Ovary (tissue), 9 donors: Measurements from ENCODE around the gene ANGPT4. TPM values are rescaled to one million over a fixed set of nuclear protein-coding genes. Genes with fewer than 3 reads are reported as not detected.

ENCODE experiments used
- DNase-seq, 5 donors: peaks; one replicate each; pipeline ENCODE4 v3.0.0-alpha.2; 2019 to 2020
- H3K27ac ChIP-seq, 2 donors: fragments of 200-600 bp; one replicate each; pipeline versions ENCODE4 v1.5.1 to v1.8.0; 2019 to 2022
- H3K27me3 ChIP-seq: fragments of 200-600 bp; one replicate; pipeline ENCODE4 v1.8.0; 2022
- H3K36me3 ChIP-seq: fragments of 200-600 bp; sonication (generic); one replicate; pipeline ENCODE4 v1.5.1; 2019
- H3K4me1 ChIP-seq: one replicate; pipeline ENCODE4 v1.8.1; 2013; ENCODE audit warnings: mild to moderate bottlenecking, moderate library complexity; ENCODE audit not compliant: insufficient read depth
- H3K4me3 ChIP-seq: fragments of 200-600 bp; sonication (generic); one replicate; pipeline ENCODE4 v1.5.1; 2017
- H3K9me3 ChIP-seq, 2 donors: fragments of 200-600 bp in 1 of 2; sonication (generic) in 1 of 2; one replicate each; pipeline versions ENCODE4 v1.5.1 to v1.8.1; 2013 to 2019; ENCODE audit warnings: mild to moderate bottlenecking in 1 of 2, moderate library complexity in 1 of 2
- CTCF ChIP-seq, 3 donors: fragments of 450-650 bp in 2 of 3; fragments of 200-600 bp in 1 of 3; IDR thresholded peaks; one replicate each; pipeline versions ENCODE4 v1.5.1 to v1.8.0; 2016 to 2022; ENCODE audit warnings: antibody characterized with exemption in 3 of 3, mild to moderate bottlenecking in 1 of 3
- EP300 ChIP-seq: sonication (generic); formaldehyde crosslinking; IDR thresholded peaks from one replicate; pipeline ENCODE4 v1.6.1; 2017; ENCODE audit warnings: antibody characterized with exemption
- POLR2A ChIP-seq: fragments of 450-650 bp; IDR thresholded peaks from one replicate; pipeline ENCODE4 v1.6.1; 2017; ENCODE audit warnings: antibody characterized with exemption, mild to moderate bottlenecking, moderate library complexity
- WGBS, 3 donors: extraction: QIAGEN DNeasy Blood & Tissue Kit in 1 of 3; methylation state at CpG; one replicate each; pipeline versions ENCODE4 v1.1.5 to v1.1.7; 2013 to 2017; 5-methylcytosine and 5-hydroxymethylcytosine counted together
- intact Hi-C, 4 donors: fragments of 100-400 bp; cut with DNase I; formaldehyde crosslinking; loops; one replicate each; pipeline versions ENCODE4 v1.11.0 to v1.15.1; 2022 to 2023
- polyA plus RNA-seq, 2 donors: library from polyadenylated mRNA; stranded (reverse); fragments of 200-250 nt in 1 of 2; fragments of 350-450 nt in 1 of 2; fragmentation: Illumina TruSeq in 1 of 2; extraction: RNeasy Lipid Tissue Mini Kit (QIAGEN cat#74804) in 1 of 2; gene quantifications; one replicate each; pipeline ENCODE4 v1.2.3, GENCODE V29; 2013 to 2014
- total RNA-seq, 7 donors: library from RNA; depleted of rRNA in 2 of 7; stranded (reverse); fragments of >200 nt in 2 of 7; fragmentation: NEBNext Ultra II Directional in 3 of 7; extraction: Animal tissue kit (Norgen Biotek cat#: 25700) in 3 of 7; gene quantifications; one replicate each; pipeline versions ENCODE4 v1.1.0 to v1.2.4, GENCODE V29; 2016 to 2023
- donor health status: DM: no; HTN: no; CAD: no; lungs with moderate emphysema.
- donor health status: DM: no; HTN: no; CAD: no.
- donor health status: Bipolar disorder and iron deficiency.
- donor health status: DM: yes; HTN: yes; CAD: no.
- donor health status: DM: no; HTN: no; CAD: no.
- donor health status: DM: yes; HTN: yes; CAD: no.

ANGPT4 gene
- total and polyA plus RNA-seq, 9 donors, result 0.58 to 10.7 (median 2.0) TPM

- intact Hi-C loops, result no loop called here
These were observed 67.9 kb downstream of the ANGPT4 start for GRCh38 chr20:848193-848592.

DNA sequence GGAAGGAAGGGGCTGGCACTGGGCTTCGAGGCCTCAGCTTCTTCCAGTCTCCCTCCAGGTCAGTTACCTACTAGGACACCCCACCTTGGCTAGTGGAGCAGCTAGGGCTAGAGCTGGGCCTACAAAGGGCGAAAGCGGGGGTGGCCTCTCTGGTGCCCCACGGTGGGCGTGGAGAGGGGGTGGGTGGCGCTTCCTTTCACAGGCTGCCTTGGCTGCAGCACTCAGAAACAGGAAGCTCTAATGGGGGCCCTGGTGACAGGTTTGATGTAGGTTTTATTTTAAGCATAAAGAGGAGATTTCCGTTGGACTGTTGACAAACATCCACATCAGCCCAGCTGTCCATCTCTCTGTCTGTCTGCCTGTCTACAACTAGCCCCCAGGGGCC, 69.2 kb downstream of the ANGPT4 start:
- DNase-seq, result no peak
- TF ChIP-seq CTCF (IDR thresholded peaks at IDR 0.05) (no peak), POLR2A (no peak), EP300 (no peak)
- H3K36me3 ChIP-seq, result no peaks in the 10 kb centered on the region
- WGBS, 3 donors, result 81 to 88% (median 82%) methylated on average over 7 of the region's 7 CpGs
- intact Hi-C loops, result no loop called here
- H3K4me3 ChIP-seq, result no peak overlapping the region
- H3K27ac ChIP-seq, result no peak overlapping the region
- H3K27me3 ChIP-seq, result no peaks in the 10 kb centered on the region
- H3K4me1 ChIP-seq, result peaks cover 4% of the 10 kb centered on the region
- H3K9me3 ChIP-seq, result no peaks in the 10 kb centered on the region

More at GRCh38 chr20:848193-848592, 67.9 kb downstream of the ANGPT4 start:
- no peak overlapping the region for H3K4me3 ChIP-seq
- no peaks in the 10 kb centered on the region for H3K27me3 ChIP-seq
- H3K9me3 ChIP-seq, result no peaks in the 10 kb centered on the region
- DNase-seq, result no peak
- no peak for TF ChIP-seq CTCF (IDR thresholded peaks at IDR 0.05)
- TF ChIP-seq EP300, result no peak
- TF ChIP-seq POLR2A, result no peak
- H3K36me3 ChIP-seq, result no peaks in the 10 kb centered on the region
- WGBS, 3 donors, result 85 to 96% (median 87%) methylated on average over 5 of the region's 5 CpGs
- H3K4me1 ChIP-seq, result peaks cover 4% of the 10 kb centered on the region
- no peak overlapping the region for H3K27ac ChIP-seq

GRCh38 chr20:845941-846893, 69.9 kb downstream of the ANGPT4 start:
- TF ChIP-seq CTCF (IDR thresholded peaks at IDR 0.05) (no peak), EP300 (no peak), POLR2A (no peak)
- peaks cover 4% of the 10 kb centered on the region for H3K4me1 ChIP-seq
- 77 to 80% (median 79%) methylated on average over 11 of the region's 11 CpGs for WGBS, 3 donors
- no peak for DNase-seq
- no peaks in the 10 kb centered on the region for H3K27me3 ChIP-seq
- no peaks in the 10 kb centered on the region for H3K9me3 ChIP-seq
- intact Hi-C loops, result no loop called here
- H3K36me3 ChIP-seq, result no peaks in the 10 kb centered on the region
- no peak overlapping the region for H3K4me3 ChIP-seq
- no peak overlapping the region for H3K27ac ChIP-seq

- peaks cover 5% of the 10 kb centered on the region for H3K4me1 ChIP-seq
- 70 to 78% (median 71%) methylated on average over 32 to 50 of the region's 50 CpGs for WGBS, 3 donors
- TF ChIP-seq POLR2A (no peak), EP300 (no peak), CTCF (IDR thresholded peaks at IDR 0.05) (no peak)
- no peaks in the 10 kb centered on the region for H3K9me3 ChIP-seq
- no peaks in the 10 kb centered on the region for H3K36me3 ChIP-seq
- intact Hi-C loops, result no loop called here
- no peaks in the 10 kb centered on the region for H3K27me3 ChIP-seq
- H3K4me3 ChIP-seq, result no peak overlapping the region
- DNase-seq, result no peak
- no peak overlapping the region for H3K27ac ChIP-seq
These were observed 70.8 kb downstream of the ANGPT4 start for GRCh38 chr20:845226-845868.
